CD4-positive, alpha-beta T cell (primary cell): ENCODE data around the gene SMIM35. TPM values are rescaled to one million over a fixed set of nuclear protein-coding genes. Genes with fewer than 3 reads are reported as not detected.
A peak's percentile ranks its signal among the peaks of the same experiment; 100 is the strongest.

Experiments used
- ATAC-seq: fragments of 200-7000 bp; cut with Tn5 transposase; one replicate; pipeline ENCODE4 v1.10.0; 2022; ENCODE audit warnings: mild to moderate bottlenecking; ENCODE audit not compliant: poor library complexity
- CTCF ChIA-PET: fragments of 350-600 bp; sonication (Branson Sonifier 250); formaldehyde crosslinking; loops from one replicate; lab custom pipeline; 2021; ENCODE audit warnings: antibody characterized with exemption, inconsistent platforms; lab: Charles Lee
- POLR2A ChIA-PET: fragments of 350-600 bp; sonication (Branson Sonifier 250); formaldehyde crosslinking; loops from one replicate; lab custom pipeline; 2021; ENCODE audit warnings: antibody characterized with exemption, inconsistent platforms; lab: Charles Lee
- DNase-seq, 14 experiments: peaks; one replicate each; pipeline ENCODE4 v3.0.0-alpha.2; 2013 to 2020; ENCODE audit warnings: mixed read lengths in 2 of 14
- H3K27ac ChIP-seq, 2 donors: one replicate each; pipeline versions ENCODE4 v1.5.1 to v1.7.0; 2013; ENCODE audit warnings: low read length in 2 of 2, low read depth in 1 of 2, mild to moderate bottlenecking in 1 of 2
- H3K27me3 ChIP-seq, 2 experiments: 1 replicate in 1 of 2; 2 replicates in 1 of 2; pipeline versions ENCODE4 v1.6.1 to v1.7.0; 2013; ENCODE audit warnings: low read length in 2 of 2, control low read depth in 1 of 2, mild to moderate bottlenecking in 1 of 2, moderate library complexity in 1 of 2; ENCODE audit not compliant: insufficient read depth in 2 of 2, control insufficient read depth in 1 of 2
- H3K36me3 ChIP-seq: one replicate; pipeline ENCODE4 v1.6.1; 2013; ENCODE audit warnings: low read length, control low read depth; ENCODE audit not compliant: insufficient read depth
- H3K4me1 ChIP-seq: one replicate; pipeline ENCODE4 v1.6.1; 2013; ENCODE audit warnings: low read length, control low read depth; ENCODE audit not compliant: insufficient read depth
- H3K4me3 ChIP-seq: one replicate; pipeline ENCODE4 v1.5.1; 2013; ENCODE audit warnings: mild to moderate bottlenecking, low read length, moderate library complexity
- H3K9me3 ChIP-seq, 2 experiments: 1 replicate in 1 of 2; 2 replicates in 1 of 2; pipeline versions ENCODE4 v1.6.1 to v1.7.0; 2013; ENCODE audit warnings: low read length in 2 of 2, mild to moderate bottlenecking in 2 of 2, control low read depth in 1 of 2, moderate library complexity in 1 of 2; ENCODE audit not compliant: control insufficient read depth in 1 of 2, insufficient read depth in 1 of 2
- H3K27ac Mint-ChIP-seq: one replicate; pipeline ENCODE4 v1.8.0; 2020; ENCODE audit warnings: mixed read lengths
- H3K27me3 Mint-ChIP-seq: one replicate; pipeline ENCODE4 v1.8.0; 2021; ENCODE audit warnings: mixed read lengths
- H3K36me3 Mint-ChIP-seq: one replicate; pipeline ENCODE4 v1.8.0; 2021; ENCODE audit warnings: low read depth, mixed read lengths
- H3K4me1 Mint-ChIP-seq: one replicate; pipeline ENCODE4 v1.8.0; 2021; ENCODE audit warnings: low read depth, mixed read lengths
- H3K4me3 Mint-ChIP-seq: one replicate; pipeline ENCODE4 v1.8.0; 2020; ENCODE audit warnings: mild to moderate bottlenecking, mixed read lengths
- H3K9me3 Mint-ChIP-seq: one replicate; pipeline ENCODE4 v1.8.0; 2020; ENCODE audit warnings: mixed read lengths
- CTCF ChIP-seq: fragments of 200-600 bp; IDR thresholded peaks from one replicate; pipeline ENCODE4 v1.8.0; 2022; ENCODE audit warnings: antibody characterized with exemption, mild to moderate bottlenecking
- intact Hi-C, 2 experiments: fragments of 100-400 bp; cut with DNase I in 1 of 2; cut with micrococcal nuclease in 1 of 2; formaldehyde crosslinking; loops; one replicate each; pipeline versions ENCODE4 v1.15.1 to v1.9.0; 2023 to 2025; cut with DNase I, micrococcal nuclease
- total RNA-seq, 174 experiments: library from RNA in 2 of 174; stranded (reverse) in 2 of 174; gene quantifications; one replicate each; pipeline ENCODE4 v1.2.3 and lab custom pipeline; 2021 to 2026

SMIM35 gene
- total RNA-seq, 2 experiments from 2014 or later, result 0.06 to 0.08 TPM

GRCh38 chr11:118000067-118000849 lies 86.5 kb downstream of the SMIM35 start:
- CTCF ChIA-PET, result interaction anchor here (0.7 to 1.2 kb wide), 4 partner anchors 41 to 193 kb away, joined by 3 to 4 read pairs (median 3); no protein-coding TSS in a partner anchor

DNA sequence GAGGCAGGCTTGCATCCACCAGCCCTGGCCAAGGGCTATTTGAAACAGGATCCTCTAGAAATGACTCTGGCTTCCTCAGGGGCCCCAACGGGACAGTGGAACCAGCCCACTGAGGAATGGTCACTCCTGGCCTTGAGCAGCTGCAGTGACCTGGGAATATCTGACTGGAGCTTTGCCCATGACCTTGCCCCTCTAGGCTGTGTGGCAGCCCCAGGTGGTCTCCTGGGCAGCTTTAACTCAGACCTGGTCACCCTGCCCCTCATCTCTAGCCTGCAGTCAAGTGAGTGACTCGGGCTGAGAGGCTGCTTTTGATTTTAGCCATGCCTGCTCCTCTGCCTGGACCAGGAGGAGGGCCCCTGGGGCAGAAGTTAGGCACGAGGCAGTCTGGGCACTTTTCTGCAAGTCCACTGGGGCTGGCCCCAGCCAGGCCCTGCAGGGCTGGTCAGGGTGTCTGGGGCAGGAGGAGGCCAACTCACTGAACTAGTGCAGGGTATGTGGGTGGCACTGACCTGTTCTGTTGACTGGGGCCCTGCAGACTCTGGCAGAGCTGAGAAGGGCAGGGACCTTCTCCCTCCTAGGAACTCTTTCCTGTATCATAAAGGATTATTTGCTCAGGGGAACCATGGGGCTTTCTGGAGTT lies 87.3 kb downstream of the SMIM35 start:
- Mint-ChIP-seq H3K27me3 (no peaks in the 10 kb centered on the region), H3K4me1 (peaks cover 86% of the 10 kb centered on the region), H3K27ac (peak overlapping the region; percentile 88), H3K36me3 (peaks cover 88% of the 10 kb centered on the region), H3K4me3 (peak overlapping the region; percentile 12), H3K9me3 (no peaks in the 10 kb centered on the region)
- ATAC-seq (no peak), DNase-seq (peak in 2 of 14 experiments; percentile 12 to 32)
- H3K36me3 ChIP-seq, result peaks cover 66% of the 10 kb centered on the region
- no peaks in the 10 kb centered on the region for H3K9me3 ChIP-seq
- no peaks in the 10 kb centered on the region for H3K27me3 ChIP-seq
- no peak overlapping the region for H3K4me3 ChIP-seq
- POLR2A ChIA-PET, result interaction anchor here (1.6 to 24.2 kb wide), 7 partner anchors 3 to 53 kb away, joined by 10 to 392 read pairs (median 132); partner anchors contain the start of gene IL10RA
- H3K4me1 ChIP-seq, result peaks cover 93% of the 10 kb centered on the region
- intact Hi-C loops, result no loop called here
- CTCF ChIA-PET, result no interaction called here
- H3K27ac ChIP-seq, result peak overlapping the region; percentile 46 to 57
- TF ChIP-seq CTCF, result no peak

More at GRCh38 chr11:118000067-118000849, 86.5 kb downstream of the SMIM35 start:
- peaks cover 86% of the 10 kb centered on the region for H3K4me1 Mint-ChIP-seq
- ATAC-seq (no peak), DNase-seq (peak in 2 of 14 experiments; percentile 7 to 32)
- POLR2A ChIA-PET, result interaction anchor here (0.7 to 17.1 kb wide), 8 partner anchors 10 to 176 kb away, joined by 3 to 392 read pairs (median 34); partner anchors contain the start of genes FXYD2 and IL10RA
- H3K27ac Mint-ChIP-seq, result peak overlapping the region; percentile 84
- H3K4me3 Mint-ChIP-seq, result peak overlapping the region; percentile 12
- Histone ChIP-seq H3K27ac (peak overlapping the region; percentile 57 to 76), H3K36me3 (peaks cover 58% of the 10 kb centered on the region), H3K4me1 (peaks cover 93% of the 10 kb centered on the region), H3K4me3 (no peak overlapping the region), H3K9me3 (no peaks in the 10 kb centered on the region), H3K27me3 (no peaks in the 10 kb centered on the region)
- no peaks in the 10 kb centered on the region for H3K9me3 Mint-ChIP-seq
- intact Hi-C loops, result loop anchor here in 1 of 2 experiments (5.0 kb wide), 1 partner anchor 48 kb away; no protein-coding TSS in a partner anchor
- no peaks in the 10 kb centered on the region for H3K27me3 Mint-ChIP-seq
- peaks cover 80% of the 10 kb centered on the region for H3K36me3 Mint-ChIP-seq
- no peak for TF ChIP-seq CTCF

GRCh38 chr11:117998664-117999353 lies 88.0 kb downstream of the SMIM35 start:
- H3K4me3 Mint-ChIP-seq, result no peak overlapping the region
- Histone ChIP-seq H3K27me3 (no peaks in the 10 kb centered on the region), H3K27ac (peak overlapping the region; percentile 33 to 46), H3K4me3 (no peak overlapping the region), H3K4me1 (peaks cover 93% of the 10 kb centered on the region), H3K9me3 (no peaks in the 10 kb centered on the region), H3K36me3 (peaks cover 72% of the 10 kb centered on the region)
- no peaks in the 10 kb centered on the region for H3K27me3 Mint-ChIP-seq
- peaks cover 86% of the 10 kb centered on the region for H3K4me1 Mint-ChIP-seq
- intact Hi-C loops, result no loop called here
- H3K27ac Mint-ChIP-seq, result peak overlapping the region; percentile 88
- ChIA-PET CTCF (interaction anchor here (0.7 kb wide), 1 partner anchor 8 kb away, joined by 3 read pairs; no protein-coding TSS in a partner anchor), POLR2A (interaction anchor here (1.1 to 24.2 kb wide), 6 partner anchors 4 to 53 kb away, joined by 5 to 392 read pairs (median 168); partner anchors contain the start of gene IL10RA)
- no peak for TF ChIP-seq CTCF
- peak in 2 of 14 experiments; percentile 13 to 29 for DNase-seq
- H3K9me3 Mint-ChIP-seq, result no peaks in the 10 kb centered on the region
- H3K36me3 Mint-ChIP-seq, result peaks cover 94% of the 10 kb centered on the region
- no peak for ATAC-seq
